Globus pallidus (tissue), 1 donor: Measurements from ENCODE around the gene TADA2B.

Experiments
- DNase-seq: peaks from one replicate; pipeline ENCODE4 v3.0.0-alpha.2; 2015; ENCODE audit warnings: low spot score

The TADA2B gene

GRCh38 chr4:7041801-7042502, 1.2 kb upstream of the TADA2B start:
- no peak for DNase-seq

GRCh38 chr4:7042503-7043283, 479 bp upstream of the TADA2B start:
- peak; percentile 98 for DNase-seq

- no peak for DNase-seq
Observed at GRCh38 chr4:7044137-7044930, 1.2 kb downstream of the TADA2B start.

- no peak for DNase-seq
Observed at GRCh38 chr4:7045553-7045952, 2.4 kb downstream of the TADA2B start.

GRCh38 chr4:7045961-7046921, 3.1 kb downstream of the TADA2B start:
- no peak for DNase-seq

- no peak for DNase-seq
Observed at GRCh38 chr4:7046971-7047370, 3.8 kb downstream of the TADA2B start.

GRCh38 chr4:7048642-7049041, 5.5 kb downstream of the TADA2B start:
- no peak for DNase-seq

- no peak for DNase-seq
Observed at GRCh38 chr4:7049295-7049694, 6.1 kb downstream of the TADA2B start.

GRCh38 chr4:7049739-7050138, 6.6 kb downstream of the TADA2B start:
- no peak for DNase-seq

GRCh38 chr4:7050481-7051143, 7.4 kb downstream of the TADA2B start:
- no peak for DNase-seq

GRCh38 chr4:7051144-7051495, 7.9 kb downstream of the TADA2B start:
- no peak for DNase-seq

GRCh38 chr4:7051905-7052304, 8.7 kb downstream of the TADA2B start:
- no peak for DNase-seq

- no peak for DNase-seq
Observed at GRCh38 chr4:7052313-7052712, 9.1 kb downstream of the TADA2B start.

- DNase-seq = no peak
Observed at GRCh38 chr4:7052923-7053715, 9.9 kb downstream of the TADA2B start.

- no peak for DNase-seq
Observed at GRCh38 chr4:7054106-7054880, 11.1 kb downstream of the TADA2B start.

- no peak for DNase-seq
Observed at GRCh38 chr4:7055111-7055989, 12.2 kb downstream of the TADA2B start.

- DNase-seq = no peak
Observed at GRCh38 chr4:7055990-7056325, 12.8 kb downstream of the TADA2B start.

GRCh38 chr4:7058792-7059191, 15.6 kb downstream of the TADA2B start:
- no peak for DNase-seq

GRCh38 chr4:7059662-7060061, 16.5 kb downstream of the TADA2B start:
- DNase-seq = no peak
